ENCODE measurements around the gene RANBP9.

DNA sequence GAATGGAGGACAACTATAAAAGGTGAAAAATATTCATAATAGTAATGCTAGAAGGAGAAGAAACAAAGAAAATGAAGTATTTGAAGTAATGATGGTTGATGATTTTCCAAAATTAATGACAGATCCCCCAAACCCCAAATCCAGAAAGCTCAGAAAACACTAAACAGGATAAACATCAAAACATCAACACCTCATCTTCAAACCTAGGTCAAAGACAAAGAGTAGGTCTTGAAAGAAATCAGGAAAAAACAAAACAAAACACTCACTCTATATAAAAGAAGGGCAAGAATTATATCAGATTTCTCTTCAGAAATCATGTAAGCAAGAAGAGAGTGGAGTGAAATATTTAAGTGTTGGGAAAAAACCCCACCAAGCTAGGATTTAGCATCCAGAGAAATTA is 38.7 kb downstream of the RANBP9 start:
- TF ChIP-seq, protein P1, sequence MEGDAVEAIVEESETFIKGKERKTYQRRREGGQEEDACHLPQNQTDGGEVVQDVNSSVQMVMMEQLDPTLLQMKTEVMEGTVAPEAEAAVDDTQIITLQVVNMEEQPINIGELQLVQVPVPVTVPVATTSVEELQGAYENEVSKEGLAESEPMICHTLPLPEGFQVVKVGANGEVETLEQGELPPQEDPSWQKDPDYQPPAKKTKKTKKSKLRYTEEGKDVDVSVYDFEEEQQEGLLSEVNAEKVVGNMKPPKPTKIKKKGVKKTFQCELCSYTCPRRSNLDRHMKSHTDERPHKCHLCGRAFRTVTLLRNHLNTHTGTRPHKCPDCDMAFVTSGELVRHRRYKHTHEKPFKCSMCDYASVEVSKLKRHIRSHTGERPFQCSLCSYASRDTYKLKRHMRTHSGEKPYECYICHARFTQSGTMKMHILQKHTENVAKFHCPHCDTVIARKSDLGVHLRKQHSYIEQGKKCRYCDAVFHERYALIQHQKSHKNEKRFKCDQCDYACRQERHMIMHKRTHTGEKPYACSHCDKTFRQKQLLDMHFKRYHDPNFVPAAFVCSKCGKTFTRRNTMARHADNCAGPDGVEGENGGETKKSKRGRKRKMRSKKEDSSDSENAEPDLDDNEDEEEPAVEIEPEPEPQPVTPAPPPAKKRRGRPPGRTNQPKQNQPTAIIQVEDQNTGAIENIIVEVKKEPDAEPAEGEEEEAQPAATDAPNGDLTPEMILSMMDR (IDR thresholded peaks at IDR 0.05), result no peak
- TF ChIP-seq POLR2AphosphoS5 (IDR thresholded peaks at IDR 0.05) (no peak), POLR2A (IDR thresholded peaks at IDR 0.05; ENCODE audit: low read depth) (no peak), EP300 (IDR thresholded peaks at IDR 0.05) (no peak)

Measured in esophagus muscularis mucosa (tissue), 4 donors.